ENCODE results near the gene RPS14. TPM values are rescaled to one million over a fixed set of nuclear protein-coding genes. Genes with fewer than 3 reads are reported as not detected.
A peak's percentile ranks its signal among the peaks of the same experiment; 100 is the strongest.

RPS14 gene
- total and polyA plus RNA-seq, 9 of the 15 experiments (the other 6 are each of a cell fraction or from before 2014, with no cell fraction given) = 1,824 to 5,983 (median 3,017) TPM

- no peak for TF ChIP-seq ZNF407 (IDR thresholded peaks at IDR 0.05; ENCODE audit: low read depth)
- no peak for TF ChIP-seq HMGXB4 (CRISPR knock-in tag; IDR thresholded peaks at IDR 0.05)
- TF ChIP-seq SNAPC5 (CRISPR knock-in tag; IDR thresholded peaks at IDR 0.05) = no peak
- TF ChIP-seq JUN (IDR thresholded peaks at IDR 0.05; ENCODE audit: borderline replicate concordance, low read depth, low read length) = peak; percentile 39; the same call in 1 of the 2 replicates
- TF ChIP-seq JUN (CRISPR knock-in tag; IDR thresholded peaks at IDR 0.05; ENCODE audit: borderline replicate concordance) = no peak
- no peak for TF ChIP-seq RFX7 (CRISPR knock-in tag; IDR thresholded peaks at IDR 0.05)
- peak; percentile 72 for TF ChIP-seq MEIS2 (IDR thresholded peaks at IDR 0.05; ENCODE audit: partially characterized antibody)
- TF ChIP-seq E2F8 (IDR thresholded peaks at IDR 0.05; ENCODE audit: low read depth, partially characterized antibody) = no peak
- TF ChIP-seq NR1H2 (CRISPR knock-in tag; IDR thresholded peaks at IDR 0.05) = no peak
- TF ChIP-seq HOMEZ (CRISPR knock-in tag; IDR thresholded peaks at IDR 0.05) = no peak
- TF ChIP-seq RFX1 (IDR thresholded peaks at IDR 0.05) = no peak
- peak; percentile 83 for TF ChIP-seq EP400 (IDR thresholded peaks at IDR 0.05)
These were observed 32.5 kb upstream of the RPS14 start (continued) for GRCh38 chr5:150481972-150482406.
